NCI-H2171 treated with DMSO at 0.1 percent for 48 hours (cell line): ENCODE measurements around the gene SPDYE16.
"Not testable (repeated sequence)": the region's sequence is repeated elsewhere in the genome, so short reads cannot be mapped to it uniquely, and the experiment has no call there.

Experiments
- DNase-seq: peaks from one replicate; lab custom pipeline; 2025; lab: John Stamatoyannopoulos, UW

Gene SPDYE16, protein sequence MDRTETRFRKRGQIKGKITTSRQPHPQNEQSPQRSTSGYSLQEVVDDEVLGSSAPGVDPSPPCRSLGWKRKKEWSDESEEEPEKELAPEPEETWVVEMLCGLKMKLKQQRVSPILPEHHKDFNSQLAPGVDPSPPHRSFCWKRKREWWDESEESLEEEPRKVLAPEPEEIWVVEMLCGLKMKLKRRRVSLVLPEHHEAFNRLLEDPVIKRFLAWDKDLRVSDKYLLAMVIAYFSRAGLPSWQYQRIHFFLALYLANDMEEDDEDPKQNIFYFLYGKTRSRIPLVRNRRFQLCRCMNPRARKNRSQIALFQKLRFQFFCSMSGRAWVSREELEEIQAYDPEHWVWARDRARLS

DNA sequence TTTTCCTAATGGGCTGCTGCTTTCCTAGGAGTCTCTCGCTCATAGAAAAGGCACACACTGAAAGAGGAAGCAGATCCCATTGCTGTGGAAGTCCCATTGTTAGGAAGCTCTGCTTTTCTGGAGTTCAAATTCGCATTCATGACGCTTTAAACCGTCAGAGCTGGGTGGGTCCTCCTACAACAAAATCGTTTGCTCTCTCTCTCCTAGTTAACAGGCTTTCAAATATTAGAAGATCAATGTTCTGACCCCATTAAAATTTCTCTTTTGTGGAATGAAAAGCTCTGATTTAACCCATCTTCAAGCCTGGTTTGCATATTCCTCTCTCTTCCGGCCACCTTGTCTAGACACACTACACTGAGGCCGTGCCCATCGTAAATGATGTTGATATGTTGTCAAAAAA lies at the start of gene SPDYE16:
Gene SPDYE16 (minus strand): TSS at position 101 of the 400 bp plus-strand sequence. CDS start 1,838 bp downstream, outside the sequence.
- not testable (repeated sequence) for DNase-seq

DNA sequence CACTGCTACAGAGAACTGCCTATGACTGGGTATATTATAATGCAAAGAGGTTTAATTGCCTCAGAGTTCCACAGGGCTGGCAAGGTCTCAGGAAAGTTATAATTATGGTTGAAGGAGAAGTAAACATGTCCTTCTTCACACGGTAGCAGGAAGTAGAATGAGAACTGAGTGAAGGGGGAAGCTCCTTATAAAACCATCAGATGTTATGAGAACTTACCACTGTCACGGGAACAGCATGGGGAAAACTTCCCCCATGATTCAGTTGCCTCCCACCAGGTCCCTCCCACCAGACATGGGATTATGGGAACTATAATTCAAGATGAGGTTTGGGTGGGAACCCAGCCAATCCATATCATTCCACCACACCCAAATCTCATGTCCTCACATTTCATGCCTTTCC lies 49.6 kb upstream of the SPDYE16 start:
- not testable (repeated sequence) for DNase-seq

DNA sequence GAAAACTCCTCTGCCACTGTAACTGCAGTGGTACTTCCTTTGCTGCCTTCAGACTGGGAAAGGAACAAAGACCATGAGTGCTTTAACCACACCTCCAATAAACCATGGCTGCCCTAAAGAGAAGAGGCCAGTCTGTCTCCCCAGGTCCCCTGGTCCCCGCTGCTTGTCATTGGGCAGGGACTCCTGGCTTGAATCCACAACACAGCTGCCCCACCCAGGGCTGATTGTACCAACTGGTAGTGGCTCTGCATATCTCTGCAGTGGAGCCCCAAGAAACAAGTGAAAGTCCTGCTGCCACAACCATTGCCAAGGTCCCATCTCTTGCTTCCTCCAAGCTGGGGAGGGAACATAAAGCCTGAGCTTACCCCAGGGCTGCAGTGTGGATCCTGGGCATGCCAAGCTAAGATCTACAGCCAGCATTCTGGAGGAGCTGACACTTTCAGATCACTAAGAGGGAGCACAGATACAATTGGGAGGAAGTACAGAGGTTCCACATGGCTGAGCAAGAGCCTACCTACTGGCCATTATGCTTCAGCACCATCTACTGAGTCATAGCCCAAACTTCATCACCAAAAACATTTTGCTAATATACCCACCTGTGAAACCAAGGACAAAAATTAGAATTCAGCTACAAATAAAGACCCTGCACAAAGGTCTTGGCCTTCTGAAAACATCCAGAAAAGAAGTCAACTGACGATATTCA lies 48.7 kb upstream of the SPDYE16 start:
- not testable (repeated sequence) for DNase-seq

DNA sequence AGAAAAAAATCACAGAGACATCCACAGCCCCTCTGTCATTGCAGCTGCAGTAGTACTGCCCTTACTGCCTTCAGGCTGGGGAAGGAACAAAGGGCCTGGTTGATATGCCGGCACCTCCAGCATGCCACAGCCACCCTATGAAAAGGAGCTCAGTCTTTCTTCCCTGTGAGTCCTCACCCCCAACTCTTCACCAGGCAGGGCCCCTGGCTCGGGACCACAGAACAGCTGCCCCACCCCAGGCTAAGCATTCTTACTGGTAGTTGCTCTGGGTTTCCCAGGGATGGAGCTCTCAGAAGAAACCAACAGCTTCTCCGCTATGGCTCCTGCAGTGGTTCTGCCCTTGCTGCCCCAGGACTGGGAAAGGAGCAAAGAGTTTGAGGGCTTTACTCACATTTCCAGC lies 47.9 kb upstream of the SPDYE16 start:
- not testable (repeated sequence) for DNase-seq

DNA sequence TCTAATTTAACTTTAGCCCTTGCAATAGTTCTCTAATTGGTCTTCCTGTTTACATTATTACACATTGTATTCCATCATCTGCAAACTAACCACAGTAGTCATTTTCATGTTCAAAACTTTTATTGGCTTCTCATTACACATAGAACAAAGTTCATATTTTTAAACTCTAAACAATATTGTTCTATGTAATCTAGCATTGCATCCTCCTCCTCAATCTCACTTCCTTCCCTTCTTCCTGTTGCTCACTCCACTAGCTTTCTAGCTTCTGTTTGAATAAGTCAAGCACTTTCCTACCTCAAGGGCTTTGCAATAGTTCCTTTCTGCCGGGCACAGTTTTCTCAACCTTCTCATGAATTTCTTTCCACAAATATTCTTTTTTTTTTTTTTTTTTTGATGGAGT lies 45.5 kb upstream of the SPDYE16 start:
- not testable (repeated sequence) for DNase-seq

DNA sequence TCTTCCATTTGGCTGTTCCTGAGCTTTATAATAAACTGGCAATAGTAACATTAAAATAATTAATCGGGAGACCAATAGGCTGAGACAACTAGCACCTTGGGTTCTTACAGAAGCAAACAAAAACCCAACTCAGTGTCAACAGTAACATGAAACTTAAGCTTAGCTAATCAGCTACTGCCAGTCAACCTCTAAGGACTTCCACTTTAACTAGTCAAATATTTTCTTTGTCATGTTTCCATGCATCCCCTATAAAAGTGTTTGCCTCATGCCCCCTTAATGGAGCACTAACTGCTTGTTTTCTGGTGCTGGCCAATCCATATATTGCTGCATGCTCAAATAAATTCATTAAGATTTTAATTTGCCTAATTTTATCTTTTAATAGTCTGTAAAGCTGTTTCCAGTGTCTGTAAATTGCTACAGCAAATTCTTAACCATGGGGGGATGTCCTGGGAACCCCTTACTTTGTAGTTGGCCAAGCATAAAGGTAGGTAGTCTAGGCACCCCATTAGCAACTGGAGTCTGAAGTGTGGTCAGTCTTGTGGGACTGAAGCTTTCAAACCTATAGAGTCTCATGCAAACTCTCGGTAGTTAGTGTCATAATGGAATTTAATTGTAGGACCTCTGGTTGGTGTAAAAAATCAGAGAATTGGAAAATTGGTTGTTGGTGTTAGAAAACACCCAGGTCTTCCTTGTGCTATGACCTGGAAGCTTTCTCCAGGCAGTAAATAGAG lies 43.7 kb upstream of the SPDYE16 start:
- not testable (repeated sequence) for DNase-seq

DNA sequence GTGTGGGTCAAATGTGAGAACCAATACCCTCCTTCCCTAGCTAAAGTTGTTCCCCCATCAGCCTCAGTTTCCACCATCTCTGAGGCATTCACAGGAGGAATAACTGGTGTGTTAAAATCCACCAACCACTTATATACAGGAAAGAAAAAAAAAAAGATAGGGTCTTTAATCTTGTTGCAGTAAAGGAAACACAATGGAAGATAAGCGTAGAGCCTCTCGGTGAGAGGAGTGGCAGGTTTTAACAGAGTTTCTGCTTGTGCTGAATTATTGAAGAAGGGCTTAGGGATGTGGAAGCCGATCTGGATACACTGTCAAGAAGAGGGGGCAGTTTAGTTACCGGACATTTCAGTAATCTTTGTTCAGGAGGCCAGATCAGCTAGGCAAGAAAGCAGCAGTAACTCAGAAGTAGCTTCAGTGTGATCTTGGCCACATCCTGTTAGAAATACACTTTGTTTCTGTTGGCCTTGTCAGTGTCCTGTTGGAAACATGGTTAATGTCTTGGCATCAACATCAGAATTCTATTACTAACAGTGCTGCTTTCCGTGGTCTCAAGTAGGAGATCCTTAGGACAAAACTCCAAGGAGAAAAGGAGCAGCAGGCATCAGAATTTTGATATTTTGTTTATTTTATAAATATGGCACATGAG lies 40.7 kb upstream of the SPDYE16 start:
- not testable (repeated sequence) for DNase-seq

DNA sequence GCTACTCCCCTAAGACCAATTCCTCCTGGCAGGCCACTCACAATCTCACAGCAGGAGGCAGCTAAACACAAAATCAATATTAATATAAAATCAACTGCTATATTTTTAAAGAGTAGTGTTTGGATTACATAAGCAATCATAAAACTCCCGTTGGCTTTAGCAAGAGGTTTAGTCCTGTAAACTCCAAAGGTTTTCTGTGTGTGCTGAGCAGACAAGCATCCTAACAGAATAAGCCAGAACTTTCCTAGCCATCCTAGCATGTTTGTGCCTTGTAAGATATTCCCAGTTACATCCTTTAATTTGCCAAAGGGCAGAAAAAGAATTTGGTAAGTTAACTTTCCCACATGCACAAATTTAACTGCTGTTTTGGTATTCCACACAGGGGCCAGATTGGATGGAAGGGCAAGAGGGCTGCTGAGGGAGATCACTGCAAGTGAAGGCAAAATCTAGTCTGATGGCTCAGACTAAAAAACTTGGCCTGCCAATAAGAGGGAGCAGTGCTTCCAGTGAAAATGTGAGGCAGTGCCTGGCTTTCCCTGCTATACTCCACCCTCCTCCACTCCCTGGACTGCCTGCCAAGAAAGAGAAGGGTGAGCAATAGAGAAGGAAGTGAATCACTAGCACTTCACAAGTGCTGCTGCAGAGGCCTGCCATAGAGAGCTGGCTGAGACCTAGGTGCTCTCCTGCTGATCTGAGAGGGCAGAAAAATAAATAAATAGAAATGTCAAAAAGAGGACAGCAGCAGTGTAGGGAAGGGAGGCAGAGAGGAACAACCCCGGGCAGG lies 39.9 kb upstream of the SPDYE16 start:
- not testable (repeated sequence) for DNase-seq

DNA sequence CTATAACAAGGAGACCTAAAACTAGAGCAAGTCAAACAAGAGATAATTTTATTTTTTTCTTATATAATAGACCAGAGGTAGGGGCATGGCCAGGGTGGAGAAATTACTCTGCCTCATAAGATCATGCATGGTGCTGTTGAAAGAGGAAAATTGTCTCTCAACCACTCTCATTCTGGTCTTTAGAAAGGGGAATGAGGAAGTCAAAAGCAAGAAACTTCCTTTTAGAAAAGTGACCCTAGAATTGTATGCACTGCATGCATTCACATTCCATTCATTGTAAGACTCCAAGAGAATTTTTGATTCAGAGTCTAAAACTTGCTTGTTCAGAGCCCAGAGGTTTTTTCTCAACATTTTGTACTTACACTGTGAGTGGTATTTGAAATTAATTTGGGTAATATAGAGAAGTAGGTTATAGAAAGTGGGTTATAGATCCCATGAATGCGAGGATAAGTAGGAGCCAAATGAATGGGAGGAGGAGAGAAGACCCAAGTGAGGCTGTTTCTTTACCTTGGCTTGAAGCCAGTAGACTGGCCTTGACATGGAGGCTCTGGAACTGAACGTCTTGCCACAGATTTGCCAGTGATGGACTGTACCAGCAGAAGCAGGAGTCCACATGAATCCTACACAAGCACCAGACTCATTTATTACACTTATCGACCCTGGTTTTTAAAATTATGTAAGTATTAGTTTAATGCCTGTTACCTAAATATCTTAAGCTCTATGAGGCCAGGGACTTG lies 33.0 kb upstream of the SPDYE16 start:
- DNase-seq: not testable (repeated sequence)

DNA sequence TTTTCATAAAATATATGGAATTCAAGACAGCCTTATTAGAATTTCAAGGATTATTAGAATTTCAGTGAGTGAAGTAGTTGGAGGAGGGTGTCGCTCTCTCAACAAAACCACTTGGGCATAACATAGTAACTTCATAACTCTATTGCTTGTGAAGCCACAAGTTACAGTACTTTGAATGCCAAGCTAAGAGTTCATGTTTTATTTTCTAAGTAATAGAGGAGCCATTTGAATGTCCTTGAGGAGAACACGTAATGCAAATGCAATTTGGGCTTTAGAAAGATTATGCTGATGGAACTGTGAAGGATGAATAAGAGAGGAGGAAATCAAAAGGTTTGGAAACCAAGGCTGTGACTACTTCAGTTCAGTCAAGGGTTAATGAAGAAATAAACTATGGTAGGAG lies 32.3 kb upstream of the SPDYE16 start:
- not testable (repeated sequence) for DNase-seq

DNA sequence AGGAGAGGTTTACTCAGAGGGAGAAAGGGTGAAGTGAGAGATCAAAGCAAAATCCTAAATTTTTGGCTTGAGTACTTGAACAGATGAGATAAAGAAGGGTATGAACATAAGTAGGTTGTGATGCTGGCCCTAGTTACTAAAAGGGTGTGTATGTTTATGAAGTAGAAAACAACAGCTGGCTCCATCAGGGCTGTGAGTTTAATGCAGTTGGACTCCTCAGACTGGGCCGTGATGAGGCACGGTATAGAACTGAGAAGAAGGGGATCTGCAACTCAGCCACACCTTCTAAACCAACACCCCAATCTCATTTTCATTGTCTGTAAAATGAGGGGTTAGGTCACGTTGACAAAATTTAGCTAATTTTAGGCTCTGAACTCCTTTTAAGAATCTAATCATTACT lies 29.2 kb upstream of the SPDYE16 start:
- DNase-seq: not testable (repeated sequence)

DNA sequence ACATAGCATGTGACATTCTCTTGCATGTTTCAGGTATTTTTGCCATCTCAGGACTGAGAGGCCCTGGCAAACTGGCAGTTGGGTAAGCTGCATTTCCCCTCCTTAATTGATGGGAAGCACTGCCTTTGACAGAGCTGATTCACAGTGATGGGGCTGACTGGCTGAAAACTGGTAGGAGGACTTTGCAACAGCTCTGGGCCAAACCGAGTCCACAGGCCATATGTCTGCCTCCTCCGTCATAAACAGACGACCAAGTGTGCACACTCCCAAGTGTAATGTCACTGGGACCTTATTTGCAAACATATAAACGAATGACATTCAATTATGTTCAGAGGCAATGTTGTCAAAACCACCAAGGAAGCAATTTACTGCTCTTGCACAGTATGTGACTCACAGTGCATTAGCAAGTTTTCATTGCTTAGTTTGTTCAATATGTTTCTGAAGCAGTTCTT lies 27.3 kb upstream of the SPDYE16 start:
- DNase-seq: peak; percentile 5

DNA sequence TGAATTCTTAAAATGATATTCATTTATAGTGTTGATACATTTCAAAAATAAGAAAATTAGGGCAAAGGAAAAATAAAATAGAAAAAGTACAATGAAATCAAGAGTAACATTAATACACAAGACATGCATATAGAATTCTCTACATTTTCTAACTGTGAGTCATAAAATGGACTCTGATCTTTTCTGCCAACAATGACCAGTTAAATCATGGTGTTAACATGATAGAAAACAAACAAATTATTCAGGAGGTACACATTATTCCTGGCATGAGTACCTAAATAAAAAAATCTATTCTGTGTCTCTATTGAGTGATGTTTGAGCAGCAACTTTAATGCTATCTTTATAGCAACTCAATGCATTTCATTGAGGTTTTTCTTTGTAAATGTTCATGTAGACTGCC lies 25.6 kb upstream of the SPDYE16 start:
- not testable (repeated sequence) for DNase-seq

DNA sequence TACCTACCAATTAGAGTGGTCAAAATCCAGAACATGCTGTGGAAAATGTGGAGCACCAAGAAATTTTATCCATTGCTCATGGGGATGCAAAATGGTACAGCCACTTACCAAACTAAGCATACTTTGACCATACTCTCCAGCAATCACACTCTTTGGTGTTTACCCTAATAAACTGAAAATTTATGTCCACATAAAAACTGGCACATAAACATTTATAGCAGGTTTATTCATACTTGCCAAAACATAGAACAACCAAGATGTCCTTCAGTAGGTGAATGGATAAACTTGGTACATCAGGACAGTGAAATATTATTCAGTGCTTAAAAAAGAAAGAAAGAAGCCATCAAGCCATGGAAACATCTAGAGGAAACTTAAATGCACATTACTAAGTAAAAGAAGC lies 24.7 kb upstream of the SPDYE16 start:
- not testable (repeated sequence) for DNase-seq

DNA sequence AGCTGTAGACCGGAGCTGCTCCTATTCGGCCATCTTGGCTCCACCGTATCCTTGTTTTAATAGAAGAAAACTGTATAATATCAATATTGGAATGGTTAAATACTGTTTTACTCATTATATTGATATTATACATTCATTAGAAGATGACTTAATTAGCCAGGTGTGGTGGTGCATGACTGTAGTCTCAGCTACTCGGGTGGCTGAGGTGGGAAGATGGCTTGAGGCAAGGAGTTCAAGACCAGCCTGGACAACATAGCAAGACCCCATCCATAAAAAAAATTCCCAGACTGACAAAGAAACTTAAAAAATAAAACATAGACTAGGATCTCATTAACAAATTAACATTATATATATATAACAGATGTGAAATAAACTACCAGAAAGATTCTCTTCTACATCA lies 24.2 kb upstream of the SPDYE16 start:
- DNase-seq: not testable (repeated sequence)

DNA sequence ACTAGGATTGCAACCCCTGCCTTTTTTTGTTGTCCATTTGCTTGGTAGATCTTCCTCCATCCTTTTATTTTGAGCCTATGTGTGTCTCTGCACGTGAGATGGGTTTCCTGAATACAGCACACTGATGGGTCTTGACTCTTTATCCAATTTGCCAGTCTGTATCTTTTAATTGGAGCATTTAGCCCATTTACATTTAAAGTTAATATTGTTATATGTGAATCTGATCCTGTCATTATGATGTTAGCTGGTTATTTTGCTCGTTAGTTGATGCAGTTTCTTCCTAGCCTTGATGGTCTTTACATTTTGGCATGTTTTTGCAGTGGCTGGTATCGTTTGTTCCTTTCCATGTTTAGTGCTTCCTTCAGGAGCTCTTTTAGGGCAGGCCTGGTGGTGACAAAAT lies 21.9 kb upstream of the SPDYE16 start:
- not testable (repeated sequence) for DNase-seq

DNA sequence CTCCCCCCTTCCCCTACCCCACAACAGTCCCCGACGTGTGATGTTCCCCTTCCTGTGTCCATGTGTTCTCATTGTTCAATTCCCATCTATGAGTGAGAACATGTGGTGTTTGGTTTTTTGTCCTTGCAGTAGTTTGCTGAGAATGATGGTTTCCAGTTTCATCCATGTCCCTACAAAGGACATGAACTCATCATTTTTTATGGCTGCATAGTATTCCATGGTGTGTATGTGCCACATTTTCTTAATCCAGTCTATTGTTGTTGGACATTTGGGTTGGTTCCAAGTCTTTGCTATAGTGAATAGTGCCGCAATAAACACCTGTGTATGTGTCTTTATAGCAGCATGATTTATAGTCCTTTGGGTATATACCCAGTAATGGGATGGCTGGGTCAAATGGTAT lies 18.2 kb upstream of the SPDYE16 start:
- DNase-seq: not testable (repeated sequence)

DNA sequence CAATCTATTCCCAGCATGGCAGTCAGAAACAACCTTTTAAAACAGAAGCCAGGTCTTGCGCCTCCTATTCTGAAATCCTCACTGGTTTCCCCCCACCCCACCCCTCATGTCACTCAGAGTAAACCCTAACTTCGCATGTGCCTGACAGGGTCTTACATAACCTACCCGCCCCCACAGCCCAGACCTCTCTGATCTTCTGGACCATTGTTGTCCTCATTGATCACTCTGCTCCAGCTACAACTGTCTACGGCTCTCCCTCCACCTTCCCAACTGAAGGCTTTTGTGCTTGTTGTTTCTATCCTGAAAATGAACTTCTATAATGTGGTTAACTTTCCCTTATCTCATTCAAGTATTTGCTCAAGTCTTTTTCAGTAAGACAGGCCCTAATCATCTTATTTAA lies 17.1 kb upstream of the SPDYE16 start:
- not testable (repeated sequence) for DNase-seq

DNA sequence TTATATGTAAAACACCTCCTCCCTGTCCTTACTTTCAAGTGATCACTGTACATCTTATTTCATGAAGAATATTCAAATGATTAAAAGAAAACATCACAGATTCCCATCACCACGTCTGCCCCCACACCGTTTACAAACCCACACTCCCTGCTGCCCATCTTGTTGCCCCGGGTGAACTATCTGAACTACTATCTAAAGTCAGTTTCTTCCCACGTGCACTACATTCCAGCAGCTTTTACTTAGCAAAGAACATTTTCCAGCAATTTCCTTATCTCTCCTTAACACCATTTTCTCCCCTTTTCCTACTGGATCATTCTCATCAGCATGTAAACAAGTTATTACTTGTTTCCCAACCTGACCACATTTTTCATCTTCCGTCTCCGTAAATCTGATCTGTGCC lies 16.6 kb upstream of the SPDYE16 start:
- not testable (repeated sequence) for DNase-seq

DNA sequence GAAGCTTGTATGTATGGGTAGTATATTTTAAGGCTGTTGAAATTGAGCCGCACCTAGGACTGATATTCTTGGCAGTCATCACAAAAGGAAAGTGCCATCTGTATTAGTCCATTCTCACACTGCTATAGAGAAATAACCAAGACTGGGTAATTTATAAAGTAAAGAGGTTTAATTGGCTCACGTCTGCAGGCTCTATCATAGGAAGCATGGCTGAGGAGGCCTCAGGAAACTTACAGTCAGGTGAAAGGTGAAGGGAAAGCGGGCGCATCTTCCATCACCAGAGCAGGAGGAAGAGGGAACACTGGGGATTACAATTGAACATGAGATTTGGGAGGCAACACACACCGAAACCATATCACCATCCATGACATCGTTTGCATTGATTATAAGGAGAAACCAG lies 8.9 kb upstream of the SPDYE16 start:
- DNase-seq: not testable (repeated sequence)
